PC-9 (cell line): ENCODE measurements around the gene SMAP2. TPM values are rescaled to one million over a fixed set of nuclear protein-coding genes. Genes with fewer than 3 reads are reported as not detected.

Source experiments
- BruUV-seq: library from RNA; stranded (reverse); fragments of 400-500 nt; replicated peaks from 2 replicates; lab custom pipeline; 2021; lab: Mats Ljungman, UMichigan
- CTCF ChIA-PET: fragments of 300-600 bp; sonication (Branson Sonifier 250); formaldehyde crosslinking; loops from one replicate; lab custom pipeline; 2022; ENCODE audit warnings: antibody characterized with exemption; lab: Charles Lee
- POLR2A ChIA-PET: fragments of 300-600 bp; sonication (Branson Sonifier 250); formaldehyde crosslinking; loops from one replicate; lab custom pipeline; 2022; ENCODE audit warnings: antibody characterized with exemption; ENCODE audit not compliant: unreplicated experiment; lab: Charles Lee
- DNase-seq, 2 experiments: peaks; one replicate each; pipeline versions ENCODE4 v3.0.0 to v3.0.0-alpha.2; 2015 to 2022; ENCODE audit warnings: mixed read lengths in 1 of 2
- H2AFZ ChIP-seq: fragments of 200-600 bp; sonication (generic); 2 replicates; pipeline ENCODE4 v1.8.1; 2017; ENCODE audit warnings: antibody characterized with exemption
- H3F3A ChIP-seq: fragments of 200-600 bp; sonication (generic); 2 replicates; pipeline ENCODE4 v1.8.1; 2017; ENCODE audit warnings: antibody characterized with exemption, mild to moderate bottlenecking, low read depth; ENCODE audit not compliant: insufficient read depth
- H3K27ac ChIP-seq: fragments of 200-600 bp; sonication (generic); 2 replicates; pipeline ENCODE4 v1.6.1; 2016; ENCODE audit warnings: mixed run types
- H3K27me3 ChIP-seq: fragments of 200-600 bp; sonication (generic); 2 replicates; pipeline ENCODE4 v1.6.1; 2016; ENCODE audit warnings: low read depth, mixed run types; ENCODE audit not compliant: insufficient read depth
- H3K36me3 ChIP-seq: fragments of 200-600 bp; sonication (generic); 2 replicates; pipeline ENCODE4 v1.6.1; 2016; ENCODE audit warnings: low read depth, mixed run types
- H3K4me1 ChIP-seq: fragments of 200-600 bp; sonication (generic); replicated peaks from 2 replicates; pipeline ENCODE4 v1.6.1; 2016; ENCODE audit warnings: mixed run types; ENCODE audit not compliant: insufficient read depth
- H3K4me2 ChIP-seq: fragments of 200-600 bp; sonication (generic); 2 replicates; pipeline ENCODE4 v1.6.1; 2017; ENCODE audit warnings: mixed run types
- H3K4me3 ChIP-seq: fragments of 200-600 bp; sonication (generic); 2 replicates; pipeline ENCODE4 v1.6.1; 2016; ENCODE audit warnings: mixed run types
- H3K79me2 ChIP-seq: fragments of 200-600 bp; sonication (generic); 2 replicates; pipeline ENCODE4 v1.6.1; 2017; ENCODE audit warnings: low read depth, mixed run types
- H3K9me2 ChIP-seq: fragments of 200-600 bp; sonication (generic); 2 replicates; pipeline ENCODE4 v1.8.1; 2017; ENCODE audit warnings: mild to moderate bottlenecking; ENCODE audit not compliant: insufficient read depth
- H3K9me3 ChIP-seq: fragments of 200-600 bp; sonication (generic); 2 replicates; pipeline ENCODE4 v1.8.1; 2016; ENCODE audit warnings: low read depth; ENCODE audit not compliant: insufficient read depth
- H4K20me1 ChIP-seq: fragments of 200-600 bp; sonication (generic); 2 replicates; pipeline ENCODE4 v1.8.1; 2017; ENCODE audit not compliant: insufficient read depth
- CTCF ChIP-seq: fragments of 200-600 bp; sonication (generic); conservative IDR thresholded peaks from 2 replicates; pipeline ENCODE4 v1.6.1; 2017; ENCODE audit warnings: mixed run types, antibody characterized with exemption, mild to moderate bottlenecking, moderate library complexity
- EZH2 ChIP-seq: fragments of 200-600 bp; sonication (generic); IDR thresholded peaks from 2 replicates; pipeline ENCODE4 v1.8.0; 2017; ENCODE audit warnings: antibody characterized with exemption, low read depth
- intact Hi-C: fragments of 100-400 bp; cut with micrococcal nuclease; formaldehyde crosslinking; loops from one replicate; pipeline ENCODE4 v1.10.0; 2022; ENCODE audit not compliant: unreplicated experiment
- total RNA-seq: library from RNA; stranded (reverse); gene quantifications from 2 replicates; pipeline ENCODE4 v1.2.3, GENCODE V29; 2021

SMAP2 gene
- total RNA-seq, 1 experiment from 2014 or later = 19.7 TPM

GRCh38 chr1:40391688-40392145 is 18.2 kb downstream of the SMAP2 start:
- no peaks in the 10 kb centered on the region for H4K20me1 ChIP-seq
- ChIA-PET POLR2A (no interaction called here), CTCF (interaction anchor here (0.6 to 1.4 kb wide), 2 partner anchors 53 to 341 kb away, joined by 3 to 6 read pairs; no protein-coding TSS in a partner anchor)
- no peak overlapping the region for H2AFZ ChIP-seq
- H3K27ac ChIP-seq = no peak overlapping the region
- BruUV-seq = no TSS peak
- TF ChIP-seq CTCF = no peak
- no peak for TF ChIP-seq EZH2
- H3K27me3 ChIP-seq = no peaks in the 10 kb centered on the region
- no peaks in the 10 kb centered on the region for H3K36me3 ChIP-seq
- no peaks in the 10 kb centered on the region for H3K9me2 ChIP-seq
- H3K4me1 ChIP-seq = peaks cover 14% of the 10 kb centered on the region
- peak overlapping the region; percentile 43; the same call in 1 of the 2 replicates for H3K4me2 ChIP-seq
- H3K79me2 ChIP-seq = peaks cover 5% of the 10 kb centered on the region; the same call in 1 of the 2 replicates
- peak in 1 of 2 experiments; percentile 68 for DNase-seq
- H3K9me3 ChIP-seq = no peaks in the 10 kb centered on the region
- 0 out of 2 replicates have a peak, but pooled peaks cover 4% of the 10 kb centered on the region for H3F3A ChIP-seq
- no peak overlapping the region for H3K4me3 ChIP-seq
- intact Hi-C loops = no loop called here

GRCh38 chr1:40392221-40392620 is 18.7 kb downstream of the SMAP2 start:
- no peak for DNase-seq

GRCh38 chr1:40393173-40393572 is 19.6 kb downstream of the SMAP2 start:
- no peak overlapping the region for H3K4me2 ChIP-seq
- BruUV-seq = no TSS peak
- no peaks in the 10 kb centered on the region for H3K9me2 ChIP-seq
- TF ChIP-seq CTCF (no peak), EZH2 (no peak)
- peaks cover 14% of the 10 kb centered on the region for H3K4me1 ChIP-seq
- H4K20me1 ChIP-seq = no peaks in the 10 kb centered on the region
- no peak for DNase-seq
- no peaks in the 10 kb centered on the region for H3K36me3 ChIP-seq
- no peak overlapping the region for H2AFZ ChIP-seq
- 0 out of 2 replicates have a peak, but pooled peaks cover 4% of the 10 kb centered on the region for H3F3A ChIP-seq
- CTCF ChIA-PET = interaction anchor here (0.6 to 0.7 kb wide), 2 partner anchors 41 to 120 kb away, joined by 6 to 8 read pairs; no protein-coding TSS in a partner anchor
- H3K79me2 ChIP-seq = peaks cover 5% of the 10 kb centered on the region; the same call in 1 of the 2 replicates
- H3K27ac ChIP-seq = no peak overlapping the region
- H3K27me3 ChIP-seq = no peaks in the 10 kb centered on the region
- no peaks in the 10 kb centered on the region for H3K9me3 ChIP-seq
- POLR2A ChIA-PET = no interaction called here
- H3K4me3 ChIP-seq = no peak overlapping the region
- intact Hi-C loops = no loop called here

More at GRCh38 chr1:40392221-40392620, 18.7 kb downstream of the SMAP2 start:
- ChIA-PET CTCF (interaction anchor here (0.6 to 1.4 kb wide), 2 partner anchors 54 to 227 kb away, joined by 3 to 4 read pairs; no protein-coding TSS in a partner anchor), POLR2A (no interaction called here)
- H3K27ac ChIP-seq = no peak overlapping the region
- H3K4me2 ChIP-seq = peak overlapping the region; percentile 43; the same call in 1 of the 2 replicates
- no TSS peak for BruUV-seq
- H3K36me3 ChIP-seq = no peaks in the 10 kb centered on the region
- peaks cover 5% of the 10 kb centered on the region; the same call in 1 of the 2 replicates for H3K79me2 ChIP-seq
- intact Hi-C loops = no loop called here
- no peaks in the 10 kb centered on the region for H3K9me2 ChIP-seq
- no peaks in the 10 kb centered on the region for H4K20me1 ChIP-seq
- no peaks in the 10 kb centered on the region for H3K9me3 ChIP-seq
- H3K27me3 ChIP-seq = no peaks in the 10 kb centered on the region
- TF ChIP-seq CTCF (no peak), EZH2 (no peak)
- H3K4me3 ChIP-seq = no peak overlapping the region
- 0 out of 2 replicates have a peak, but pooled peaks cover 4% of the 10 kb centered on the region for H3F3A ChIP-seq
- peaks cover 14% of the 10 kb centered on the region for H3K4me1 ChIP-seq
- no peak overlapping the region for H2AFZ ChIP-seq
